BJ (cell line): ENCODE measurements around the gene PLGRKT. TPM values are rescaled to one million over a fixed set of nuclear protein-coding genes. Genes with fewer than 3 reads are reported as not detected.

Experiments used
- CTCF ChIA-PET: fragments of 350-600 bp; formaldehyde crosslinking; extraction: SDS; loops from one replicate; lab custom pipeline; 2021; ENCODE audit warnings: antibody characterized with exemption, inconsistent platforms; lab: Yijun Ruan, JAX
- POLR2A ChIA-PET: fragments of 300-600 bp; sonication (Branson Sonifier 250); formaldehyde crosslinking; extraction: SDS; loops from one replicate; lab custom pipeline; 2021; ENCODE audit warnings: antibody characterized with exemption; lab: Charles Lee
- DNase-seq: peaks from one replicate; pipeline ENCODE4 v3.0.0-alpha.2; 2011; ENCODE audit warnings: low read depth
- H3K27me3 ChIP-seq: 2 replicates; pipeline ENCODE4 v1.6.0; 2011; ENCODE audit warnings: low read length; ENCODE audit not compliant: control insufficient read depth, insufficient read depth
- H3K36me3 ChIP-seq: 2 replicates; pipeline ENCODE4 v1.5.1; 2011; ENCODE audit warnings: low read length; ENCODE audit not compliant: control insufficient read depth, insufficient read depth
- H3K4me3 ChIP-seq: 2 replicates; pipeline ENCODE4 v1.5.1; 2011; ENCODE audit warnings: low read depth, mild to moderate bottlenecking, control low read depth, low read length
- CTCF ChIP-seq: IDR thresholded peaks from 2 replicates; pipeline ENCODE4 v1.5.1; 2011; ENCODE audit warnings: low read depth, mild to moderate bottlenecking, control low read depth, inconsistent platforms, low read length, moderate library complexity; ENCODE audit not compliant: insufficient read depth
- polyA minus RNA-seq: library from RNA; depleted of rRNA, polyadenylated mRNA; stranded (reverse); fragments of >200 nt; gene quantifications from 2 replicates; pipeline ENCODE4 v1.2.3, GENCODE V29; 2011; rRNA and poly(A)+ RNA removed
- polyA plus RNA-seq: library from polyadenylated mRNA; depleted of rRNA; stranded (reverse); fragments of >200 nt; gene quantifications from 2 replicates; pipeline ENCODE4 v1.2.3, GENCODE V29; 2011; rRNA removed

PLGRKT gene
- 7.7 and 14.2 TPM in 2 replicates for polyA plus RNA-seq
- 2.2 and 5.7 TPM in 2 replicates for polyA minus RNA-seq

- CTCF ChIA-PET, result interaction anchor here (1.1 to 5.4 kb wide), 6 partner anchors 11 to 251 kb away, joined by 4 to 30 read pairs (median 12); partner anchors contain the start of gene CD274
- peak; percentile 62 for DNase-seq
- Histone ChIP-seq H3K4me3 (peak within 1 kb of the TSS; percentile 64), H3K27me3 (no peaks in the 10 kb centered on the region), H3K36me3 (peaks cover 2% of the 10 kb centered on the region; the same call in 1 of the 2 replicates)
- POLR2A ChIA-PET, result interaction anchor here (0.7 to 1.6 kb wide), 2 partner anchors 13 to 1078 kb away, joined by 3 to 4 read pairs; partner anchors contain the start of gene CD274
- no peak; the same call in none of the 2 replicates for TF ChIP-seq CTCF
Measured at GRCh38 chr9:5437254-5438216, at the start of gene PLGRKT. PLGRKT (minus strand) TSS chr9:5437925; CDS start chr9:5431977, 5,948 bp downstream.

- H3K4me3 ChIP-seq, result no peak overlapping the region
- ChIA-PET CTCF (interaction anchor here (0.7 to 1.0 kb wide), 2 partner anchors 17 to 49 kb away, joined by 3 to 4 read pairs; partner anchors contain the start of gene PLGRKT), POLR2A (no interaction called here)
- no peak for TF ChIP-seq CTCF
- H3K36me3 ChIP-seq, result no peaks in the 10 kb centered on the region
- H3K27me3 ChIP-seq, result no peaks in the 10 kb centered on the region
- no peak for DNase-seq
Measured at GRCh38 chr9:5486988-5487387, 49.3 kb upstream of the PLGRKT start.

- POLR2A ChIA-PET, result no interaction called here
- CTCF ChIA-PET, result no interaction called here
- DNase-seq, result no peak
Measured at GRCh38 chr9:5485378-5486085, 47.8 kb upstream of the PLGRKT start.

GRCh38 chr9:5483306-5483705 is 45.6 kb upstream of the PLGRKT start:
- CTCF ChIA-PET, result interaction anchor here (1.0 kb wide), 1 partner anchor 100 kb away, joined by 3 read pairs; no protein-coding TSS in a partner anchor
- no peak overlapping the region for H3K4me3 ChIP-seq
- TF ChIP-seq CTCF, result no peak
- no peak for DNase-seq
- H3K36me3 ChIP-seq, result no peaks in the 10 kb centered on the region
- POLR2A ChIA-PET, result no interaction called here
- H3K27me3 ChIP-seq, result no peaks in the 10 kb centered on the region

More at GRCh38 chr9:5485378-5486085, 47.8 kb upstream of the PLGRKT start:
- H3K36me3 ChIP-seq, result no peaks in the 10 kb centered on the region
- no peak for TF ChIP-seq CTCF
- no peak overlapping the region for H3K4me3 ChIP-seq
- no peaks in the 10 kb centered on the region for H3K27me3 ChIP-seq

- DNase-seq, result no peak
- no peak for TF ChIP-seq CTCF
- CTCF ChIA-PET, result no interaction called here
- no peaks in the 10 kb centered on the region for H3K36me3 ChIP-seq
- H3K27me3 ChIP-seq, result no peaks in the 10 kb centered on the region
- no peak overlapping the region for H3K4me3 ChIP-seq
- POLR2A ChIA-PET, result no interaction called here
Measured at GRCh38 chr9:5482194-5482593, 44.5 kb upstream of the PLGRKT start.
